IMR-90 (cell line): ENCODE measurements around the gene TTC39A. TPM values are rescaled to one million over a fixed set of nuclear protein-coding genes. Genes with fewer than 3 reads are reported as not detected.

ENCODE experiments used
- ATAC-seq: fragments of 200-7000 bp; cut with Tn5 transposase; 2 replicates; pipeline ENCODE4 v1.9.1; 2020; ENCODE audit warnings: low read depth, mild to moderate bottlenecking, moderate library complexity
- BruUV-seq: library from RNA; stranded (reverse); fragments of 400-500 nt; replicated peaks from 2 replicates; lab custom pipeline; 2021; lab: Mats Ljungman, UMichigan
- CTCF ChIA-PET: fragments of 300-600 bp; formaldehyde crosslinking; extraction: SDS; loops from one replicate; lab custom pipeline; 2021; ENCODE audit warnings: antibody characterized with exemption; lab: Yijun Ruan, JAX
- POLR2A ChIA-PET: fragments of 300-600 bp; sonication (Branson Sonifier 250); formaldehyde crosslinking; loops from one replicate; lab custom pipeline; 2022; ENCODE audit warnings: antibody characterized with exemption; ENCODE audit not compliant: unreplicated experiment; lab: Charles Lee
- DNase-seq: peaks from one replicate; pipeline ENCODE4 v3.0.0; 2013
- H2AFZ ChIP-seq: replicated peaks from 2 replicates; pipeline ENCODE3; 2013; ENCODE audit warnings: low read length, mild to moderate bottlenecking; ENCODE audit not compliant: poor library complexity
- H2AK5ac ChIP-seq: 2 replicates; pipeline ENCODE4 v1.6.1; 2013; ENCODE audit warnings: low read depth, low read length, inconsistent platforms
- H2AK9ac ChIP-seq: replicated peaks from 2 replicates; pipeline ENCODE3; 2013; ENCODE audit warnings: mild to moderate bottlenecking, low read depth, low read length, moderate library complexity; ENCODE audit not compliant: poor library complexity
- H2BK120ac ChIP-seq: 2 replicates; pipeline ENCODE4 v1.6.1; 2013; ENCODE audit warnings: low read depth, low read length, inconsistent platforms
- H2BK15ac ChIP-seq: 3 replicates; pipeline ENCODE4 v1.6.1; 2013; ENCODE audit warnings: low read depth, low read length, inconsistent platforms
- H2BK20ac ChIP-seq: 2 replicates; pipeline ENCODE4 v1.6.1; 2013; ENCODE audit warnings: low read depth, mild to moderate bottlenecking, inconsistent platforms, low read length, moderate library complexity
- H2BK5ac ChIP-seq: 2 replicates; pipeline ENCODE4 v1.6.1; 2013; ENCODE audit warnings: mild to moderate bottlenecking, low read depth, low read length, inconsistent platforms; ENCODE audit not compliant: poor library complexity, severe bottlenecking
- H3K14ac ChIP-seq: replicated peaks from 2 replicates; pipeline ENCODE4 v1.6.1; 2013; ENCODE audit warnings: low read depth, low read length, inconsistent platforms
- H3K18ac ChIP-seq: 2 replicates; pipeline ENCODE4 v1.6.1; 2013; ENCODE audit warnings: low read depth, low read length, control low read depth
- H3K23ac ChIP-seq: 2 replicates; pipeline ENCODE4 v1.6.1; 2013; ENCODE audit warnings: low read depth, low read length, inconsistent platforms
- H3K27ac ChIP-seq: 2 replicates; pipeline ENCODE4 v1.5.1; 2013; ENCODE audit warnings: mild to moderate bottlenecking, control low read depth, low read length; ENCODE audit not compliant: insufficient read depth
- H3K27me3 ChIP-seq: 2 replicates; pipeline ENCODE4 v1.6.1; 2013; ENCODE audit warnings: low read length; ENCODE audit not compliant: control insufficient read depth, insufficient read depth
- H3K36me3 ChIP-seq: 2 replicates; pipeline ENCODE4 v1.6.1; 2013; ENCODE audit warnings: low read length, mixed read lengths; ENCODE audit not compliant: control insufficient read depth, insufficient read depth
- H3K4ac ChIP-seq: 2 replicates; pipeline ENCODE4 v1.6.1; 2013; ENCODE audit warnings: low read depth, low read length, inconsistent platforms
- H3K4me1 ChIP-seq: 2 replicates; pipeline ENCODE4 v1.6.1; 2013; ENCODE audit warnings: low read length, mixed read lengths; ENCODE audit not compliant: control insufficient read depth, insufficient read depth
- H3K4me2 ChIP-seq: 2 replicates; pipeline ENCODE4 v1.6.1; 2013; ENCODE audit warnings: low read depth, mild to moderate bottlenecking, control low read depth, low read length, moderate library complexity
- H3K4me3 ChIP-seq: 2 replicates; pipeline ENCODE4 v1.5.1; 2013; ENCODE audit warnings: low read depth, mild to moderate bottlenecking, control low read depth, low read length, moderate library complexity; ENCODE audit not compliant: insufficient read depth
- H3K56ac ChIP-seq: 2 replicates; pipeline ENCODE4 v1.6.1; 2013; ENCODE audit warnings: low read length, inconsistent platforms; ENCODE audit not compliant: insufficient read depth; ENCODE audit errors: extremely low read depth
- H3K79me1 ChIP-seq, 2 experiments: 2 replicates each; pipeline ENCODE4 v1.6.1; 2013; ENCODE audit warnings: low read length in 2 of 2, inconsistent platforms in 1 of 2, low read depth in 1 of 2
- H3K9ac ChIP-seq: 2 replicates; pipeline ENCODE4 v1.6.1; 2013; ENCODE audit warnings: low read depth, low read length, control low read depth
- H3K9me1 ChIP-seq: 2 replicates; pipeline ENCODE4 v1.6.1; 2013; ENCODE audit warnings: low read length, inconsistent platforms; ENCODE audit not compliant: insufficient read depth
- H3K9me3 ChIP-seq: 2 replicates; pipeline ENCODE4 v1.6.1; 2013; ENCODE audit warnings: low read length; ENCODE audit not compliant: control insufficient read depth, insufficient read depth
- H4K20me1 ChIP-seq: 2 replicates; pipeline ENCODE4 v1.6.1; 2013; ENCODE audit warnings: low read length, inconsistent platforms; ENCODE audit not compliant: insufficient read depth
- H4K5ac ChIP-seq: 2 replicates; pipeline ENCODE4 v1.6.1; 2013; ENCODE audit warnings: mild to moderate bottlenecking, low read depth, low read length, control low read depth
- H4K8ac ChIP-seq, 2 experiments: 2 replicates each; pipeline ENCODE4 v1.6.1; 2013; ENCODE audit warnings: low read depth in 2 of 2, low read length in 2 of 2, control low read depth in 1 of 2, inconsistent platforms in 1 of 2
- H4K91ac ChIP-seq: 2 replicates; pipeline ENCODE4 v1.6.1; 2013; ENCODE audit warnings: low read depth, low read length, inconsistent platforms; ENCODE audit not compliant: insufficient read depth
- BHLHE40 ChIP-seq: fragments of 150-350 bp; IDR thresholded peaks from 2 replicates; pipeline ENCODE4 v1.6.1; 2016; ENCODE audit warnings: mild to moderate bottlenecking, low read depth, low read length
- RAD21 ChIP-seq: IDR thresholded peaks from 2 replicates; pipeline ENCODE4 v1.6.1; 2012; ENCODE audit warnings: low read length, improper control_type of control experiment
- WGBS, 2 experiments: methylation state at CpG; one replicate each; pipeline versions ENCODE4 v1.1.5 to v1.1.7; 2013; ENCODE audit warnings: missing lambda C conversion rate in 2 of 2; ENCODE audit not compliant: insufficient read length in 1 of 2; ENCODE audit errors: extremely low coverage in 2 of 2; 5-methylcytosine and 5-hydroxymethylcytosine counted together
- dilution Hi-C: fragments of 300-500 bp; cut with HindIII; formaldehyde crosslinking; loops from one replicate; pipeline ENCODE4 v1.14.3; 2018; ENCODE audit warnings: low sequenced_read_pairs; ENCODE audit not compliant: unreplicated experiment
- in situ Hi-C: fragments of 300-500 bp; cut with MboI; formaldehyde crosslinking; loops from 3 replicates; pipeline ENCODE4 v1.14.3; 2019; ENCODE audit warnings: low sequenced_read_pairs, inconsistent platforms, mixed read lengths
- intact Hi-C: fragments of 100-400 bp; cut with micrococcal nuclease; formaldehyde crosslinking; loops from 2 replicates; pipeline ENCODE4 v1.10.0; 2022
- polyA plus RNA-seq, 3 experiments: library from polyadenylated mRNA; depleted of rRNA; stranded (reverse); fragments of >200 nt; gene quantifications; 2 replicates each; pipeline ENCODE4 v1.2.3, GENCODE V29; 2012; ENCODE audit warnings: low replicate concordance in 1 of 3
- total RNA-seq: library from RNA; depleted of rRNA; stranded (reverse); fragments of >200 nt; gene quantifications from 2 replicates; pipeline ENCODE4 v1.2.3, GENCODE V29; 2012

TTC39A gene
- total and polyA plus RNA-seq, 2 of the 4 experiments (the other 2 are of a cell fraction), result 0.62 to 0.72 TPM

DNA sequence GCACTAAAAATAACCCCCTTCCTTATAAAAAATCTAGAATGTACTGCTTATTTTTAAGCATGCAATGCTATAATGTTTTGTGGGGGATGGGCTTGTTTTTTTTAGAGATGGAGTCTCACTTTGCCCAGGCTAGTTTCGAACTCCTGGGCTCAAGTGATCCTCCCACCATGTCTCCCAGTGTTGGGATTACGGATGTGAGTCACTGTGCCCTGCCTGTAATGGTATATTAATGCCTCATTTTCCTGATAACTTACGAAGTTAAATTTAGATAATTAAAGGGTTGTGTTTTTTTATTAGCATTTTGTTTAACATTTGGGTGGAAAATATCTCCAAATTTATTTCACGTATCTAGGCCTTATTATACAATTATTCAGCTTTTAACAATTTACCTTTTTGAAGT lies 87.8 kb downstream of the TTC39A start:
- no peak overlapping the region for H4K8ac ChIP-seq
- H3K9me3 ChIP-seq, result no peaks in the 10 kb centered on the region
- no peak overlapping the region for H4K5ac ChIP-seq
- in situ Hi-C loops, result loop anchor here (5.0 kb wide), 1 partner anchor 50 kb away; no protein-coding TSS in a partner anchor
- H2AFZ ChIP-seq, result no peak overlapping the region
- no peak overlapping the region for H3K4ac ChIP-seq
- H2BK20ac ChIP-seq, result no peak overlapping the region
- H3K36me3 ChIP-seq, result no peaks in the 10 kb centered on the region
- POLR2A ChIA-PET, result no interaction called here
- H3K9me1 ChIP-seq, result peaks cover 6% of the 10 kb centered on the region
- H4K20me1 ChIP-seq, result peaks cover 93% of the 10 kb centered on the region
- no CpG with 5 or more reads among the region's 4 CpGs for WGBS, 2 experiments
- H3K18ac ChIP-seq, result no peak overlapping the region
- H3K14ac ChIP-seq, result no peak overlapping the region
- H3K4me1 ChIP-seq, result peaks cover 1% of the 10 kb centered on the region; the same call in 1 of the 2 replicates
- no peak overlapping the region for H3K4me3 ChIP-seq
- H2AK9ac ChIP-seq, result no peak overlapping the region
- H3K27me3 ChIP-seq, result no peaks in the 10 kb centered on the region
- no TSS peak for BruUV-seq
- H3K79me1 ChIP-seq, result peaks cover 10 to 68% of the 10 kb centered on the region in 2 experiments
- dilution Hi-C loops, result no loop called here
- no peak overlapping the region for H3K23ac ChIP-seq
- H3K4me2 ChIP-seq, result no peak overlapping the region
- no peak overlapping the region for H3K27ac ChIP-seq
- CTCF ChIA-PET, result no interaction called here
- no peak for ATAC-seq
- intact Hi-C loops, result no loop called here
- no peak overlapping the region for H2BK15ac ChIP-seq
- no peak overlapping the region for H3K9ac ChIP-seq
- H2AK5ac ChIP-seq, result no peak overlapping the region
- H3K56ac ChIP-seq, result no peak overlapping the region
- DNase-seq, result no peak
- H2BK5ac ChIP-seq, result no peak overlapping the region
- H4K91ac ChIP-seq, result no peak overlapping the region
- TF ChIP-seq BHLHE40 (no peak), RAD21 (no peak)
- no peak overlapping the region for H2BK120ac ChIP-seq
